GM12864 (cell line): Measurements from ENCODE around the gene METTL9.
"Not testable (repeated sequence)": the region's sequence is repeated elsewhere in the genome, so short reads cannot be mapped to it uniquely, and the experiment has no call there.

ENCODE experiments used
- DNase-seq: peaks from one replicate; pipeline ENCODE4 v3.0.0-alpha.2; 2011; ENCODE audit warnings: low read depth
- H3K4me3 ChIP-seq: 2 replicates; pipeline ENCODE4 v1.5.1; 2011; ENCODE audit warnings: mild to moderate bottlenecking, low read depth, low read length, control low read depth
- CTCF ChIP-seq: IDR thresholded peaks from 2 replicates; pipeline ENCODE4 v1.5.1; 2011; ENCODE audit warnings: low read depth, mild to moderate bottlenecking, moderate library complexity, low read length, control low read depth, inconsistent platforms; ENCODE audit errors: missing control alignments

Gene METTL9

GRCh38 chr16:21570676-21571017 lies 28.7 kb upstream of the METTL9 start:
- no peak for TF ChIP-seq CTCF
- no peak for DNase-seq
- no peak overlapping the region for H3K4me3 ChIP-seq

GRCh38 chr16:21573506-21573905 lies 25.9 kb upstream of the METTL9 start:
- not testable (repeated sequence) for H3K4me3 ChIP-seq, DNase-seq

GRCh38 chr16:21574372-21574771 lies 25.0 kb upstream of the METTL9 start:
- DNase-seq, result no peak
- H3K4me3 ChIP-seq, result no peak overlapping the region
- no peak for TF ChIP-seq CTCF

- not testable (repeated sequence) for DNase-seq, H3K4me3 ChIP-seq
Observed at GRCh38 chr16:21576323-21576722, 23.1 kb upstream of the METTL9 start.

GRCh38 chr16:21577487-21577886 lies 21.9 kb upstream of the METTL9 start:
- DNase-seq, H3K4me3 ChIP-seq: not testable (repeated sequence)

- not testable (repeated sequence) for H3K4me3 ChIP-seq, DNase-seq
Observed at GRCh38 chr16:21578311-21578710, 21.1 kb upstream of the METTL9 start.

- not testable (repeated sequence) for H3K4me3 ChIP-seq
Observed at GRCh38 chr16:21580131-21580530, 19.2 kb upstream of the METTL9 start.

GRCh38 chr16:21580807-21581206 lies 18.6 kb upstream of the METTL9 start:
- no peak for DNase-seq
- no peak overlapping the region for H3K4me3 ChIP-seq
- TF ChIP-seq CTCF, result no peak

More at GRCh38 chr16:21580131-21580530, 19.2 kb upstream of the METTL9 start:
- not testable (repeated sequence) for DNase-seq

- no peak for TF ChIP-seq CTCF
- no peak overlapping the region for H3K4me3 ChIP-seq
- DNase-seq, result no peak
Observed at GRCh38 chr16:21584817-21585216, 14.6 kb upstream of the METTL9 start.

GRCh38 chr16:21588593-21588992 lies 10.8 kb upstream of the METTL9 start:
- not testable (repeated sequence) for H3K4me3 ChIP-seq, DNase-seq

- no peak overlapping the region for H3K4me3 ChIP-seq
- DNase-seq, result no peak
- no peak for TF ChIP-seq CTCF
Observed at GRCh38 chr16:21589551-21589950, 9.8 kb upstream of the METTL9 start.
